Tibial artery (tissue), 4 donors: ENCODE results near the gene GPR68.

ENCODE experiments used
- DNase-seq, 2 donors: peaks; one replicate each; pipeline ENCODE4 v3.0.0-alpha.2; 2019
- H3K27ac ChIP-seq, 2 donors: fragments of 200-600 bp; sonication (generic) in 1 of 2; 1 replicate in 1 of 2; 2 replicates in 1 of 2; pipeline ENCODE4 v1.5.1; 2018 to 2019; ENCODE audit warnings: mild to moderate bottlenecking in 1 of 2
- H3K27me3 ChIP-seq, 2 donors: fragments of 200-600 bp; sonication (generic) in 1 of 2; one replicate each; pipeline versions ENCODE4 v1.5.1 to v1.6.0; 2016 to 2019
- H3K36me3 ChIP-seq, 3 donors: fragments of 200-600 bp; sonication (generic) in 2 of 3; one replicate each; pipeline ENCODE4 v1.5.1; 2016 to 2019; ENCODE audit warnings: mild to moderate bottlenecking in 2 of 3
- H3K4me1 ChIP-seq, 4 donors: fragments of 200-600 bp; sonication (generic) in 2 of 4; 1 replicate in 3 of 4; 2 replicates in 1 of 4; pipeline ENCODE4 v1.5.1; 2016 to 2019
- H3K4me3 ChIP-seq, 2 donors: fragments of 200-600 bp; sonication (generic) in 1 of 2; 1 replicate in 1 of 2; 2 replicates in 1 of 2; pipeline ENCODE4 v1.5.1; 2018 to 2019; ENCODE audit warnings: mild to moderate bottlenecking in 2 of 2
- H3K9me3 ChIP-seq, 3 donors: fragments of 200-600 bp; sonication (generic) in 1 of 3; one replicate each; pipeline ENCODE4 v1.5.1; 2016 to 2019
- intact Hi-C: fragments of 100-400 bp; cut with DNase I; formaldehyde crosslinking; loops from one replicate; pipeline ENCODE4 v1.15.0; 2023; ENCODE audit warnings: low total_unique reads
- TF ChIP-seq, protein P1 (sequence below), 2 experiments: fragments of 200-600 bp in 1 of 2; fragments of 450-650 bp in 1 of 2; IDR thresholded peaks; one replicate each; pipeline ENCODE4 v1.5.1; 2017 to 2019; ENCODE audit warnings: antibody characterized with exemption in 2 of 2, mild to moderate bottlenecking in 1 of 2, moderate library complexity in 1 of 2

The GPR68 gene

DNA sequence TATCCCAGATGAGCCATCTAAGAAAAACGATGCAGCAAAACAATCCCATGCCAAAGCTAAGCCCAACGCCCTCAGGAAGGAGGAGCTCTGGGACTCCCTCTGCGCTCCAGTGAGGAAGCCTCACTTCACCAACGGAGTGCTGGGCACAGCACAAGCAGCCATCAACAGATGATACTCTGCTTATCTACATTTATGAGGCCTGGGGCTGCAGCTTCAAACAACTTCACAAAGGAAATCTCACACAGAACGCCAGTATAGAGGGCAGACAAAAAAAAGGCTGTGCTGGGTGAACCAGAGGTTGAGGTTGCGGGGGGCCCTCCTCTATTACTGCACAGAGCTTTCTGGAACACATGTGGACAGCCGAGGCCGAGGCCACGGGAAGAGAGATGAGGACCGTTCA lies 34.9 kb upstream of the GPR68 start:
- H3K36me3 ChIP-seq: no peaks in the 10 kb centered on the region
- H3K27me3 ChIP-seq: no peaks in the 10 kb centered on the region
- H3K27ac ChIP-seq: no peak overlapping the region
- intact Hi-C loops: no loop called here
- TF ChIP-seq, protein P1, sequence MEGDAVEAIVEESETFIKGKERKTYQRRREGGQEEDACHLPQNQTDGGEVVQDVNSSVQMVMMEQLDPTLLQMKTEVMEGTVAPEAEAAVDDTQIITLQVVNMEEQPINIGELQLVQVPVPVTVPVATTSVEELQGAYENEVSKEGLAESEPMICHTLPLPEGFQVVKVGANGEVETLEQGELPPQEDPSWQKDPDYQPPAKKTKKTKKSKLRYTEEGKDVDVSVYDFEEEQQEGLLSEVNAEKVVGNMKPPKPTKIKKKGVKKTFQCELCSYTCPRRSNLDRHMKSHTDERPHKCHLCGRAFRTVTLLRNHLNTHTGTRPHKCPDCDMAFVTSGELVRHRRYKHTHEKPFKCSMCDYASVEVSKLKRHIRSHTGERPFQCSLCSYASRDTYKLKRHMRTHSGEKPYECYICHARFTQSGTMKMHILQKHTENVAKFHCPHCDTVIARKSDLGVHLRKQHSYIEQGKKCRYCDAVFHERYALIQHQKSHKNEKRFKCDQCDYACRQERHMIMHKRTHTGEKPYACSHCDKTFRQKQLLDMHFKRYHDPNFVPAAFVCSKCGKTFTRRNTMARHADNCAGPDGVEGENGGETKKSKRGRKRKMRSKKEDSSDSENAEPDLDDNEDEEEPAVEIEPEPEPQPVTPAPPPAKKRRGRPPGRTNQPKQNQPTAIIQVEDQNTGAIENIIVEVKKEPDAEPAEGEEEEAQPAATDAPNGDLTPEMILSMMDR (IDR thresholded peaks at IDR 0.05): no peak
- H3K4me1 ChIP-seq: peaks cover 0 to 9% (median 3%) of the 10 kb centered on the region in 4 donors
- no peak for DNase-seq
- H3K4me3 ChIP-seq: no peak overlapping the region
- H3K9me3 ChIP-seq: no peaks in the 10 kb centered on the region

- no peak for DNase-seq
- intact Hi-C loops: no loop called here
- Histone ChIP-seq H3K27ac (no peak overlapping the region), H3K4me3 (no peak overlapping the region), H3K9me3 (no peaks in the 10 kb centered on the region), H3K4me1 (no peaks in the 10 kb centered on the region), H3K27me3 (no peaks in the 10 kb centered on the region), H3K36me3 (no peaks in the 10 kb centered on the region)
- TF ChIP-seq, protein P1 (IDR thresholded peaks at IDR 0.05): no peak
Measured at GRCh38 chr14:91278383-91278715, 33.8 kb upstream of the GPR68 start.

- DNase-seq: no peak
- Histone ChIP-seq H3K36me3 (no peaks in the 10 kb centered on the region), H3K4me3 (no peak overlapping the region), H3K4me1 (no peaks in the 10 kb centered on the region), H3K27me3 (no peaks in the 10 kb centered on the region), H3K27ac (no peak overlapping the region), H3K9me3 (no peaks in the 10 kb centered on the region)
- TF ChIP-seq, protein P1 (IDR thresholded peaks at IDR 0.05): no peak
- intact Hi-C loops: no loop called here
Measured at GRCh38 chr14:91277546-91278382, 33.3 kb upstream of the GPR68 start.

GRCh38 chr14:91274796-91275195 lies 30.3 kb upstream of the GPR68 start:
- Histone ChIP-seq H3K36me3 (no peaks in the 10 kb centered on the region), H3K9me3 (no peaks in the 10 kb centered on the region), H3K27me3 (no peaks in the 10 kb centered on the region), H3K27ac (no peak overlapping the region), H3K4me1 (peaks cover 0 to 3% (median 1%) of the 10 kb centered on the region in 4 donors), H3K4me3 (no peak overlapping the region)
- DNase-seq: no peak
- intact Hi-C loops: loop anchor here (5.0 kb wide), 1 partner anchor 87 kb away; no protein-coding TSS in a partner anchor
- TF ChIP-seq, protein P1 (IDR thresholded peaks at IDR 0.05): no peak

DNA sequence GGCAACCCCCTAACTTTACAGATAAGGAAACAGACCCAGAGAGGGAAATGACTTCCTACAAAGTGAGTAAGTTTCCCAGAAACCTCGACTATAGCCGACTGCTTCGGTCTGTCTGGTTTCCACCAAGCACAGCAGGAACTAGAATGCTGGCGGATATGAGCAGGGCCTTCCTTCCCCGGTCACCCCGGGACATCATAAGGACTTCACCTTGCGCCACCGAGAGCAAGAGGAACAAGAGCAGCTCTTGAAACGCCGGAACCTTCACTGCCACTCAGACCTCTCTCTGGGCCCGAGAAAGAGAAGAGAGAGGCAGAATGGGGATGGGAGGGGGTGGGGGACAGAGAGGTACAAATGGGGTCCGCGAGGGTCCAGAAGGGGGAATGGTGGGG lies 29.4 kb upstream of the GPR68 start:
- no peaks in the 10 kb centered on the region for H3K27me3 ChIP-seq
- peaks cover 0 to 11% (median 8%) of the 10 kb centered on the region in 4 donors for H3K4me1 ChIP-seq
- no peaks in the 10 kb centered on the region for H3K9me3 ChIP-seq
- no peak overlapping the region for H3K4me3 ChIP-seq
- no peak for DNase-seq
- no peak overlapping the region for H3K27ac ChIP-seq
- H3K36me3 ChIP-seq: no peaks in the 10 kb centered on the region
- intact Hi-C loops: loop anchor here (5.0 kb wide), 1 partner anchor 87 kb away; no protein-coding TSS in a partner anchor
- TF ChIP-seq, protein P1 (IDR thresholded peaks at IDR 0.05): no peak
